H54 (cell line): ENCODE measurements around the gene RASGRP2.

ENCODE experiments used
- DNase-seq: peaks from one replicate; pipeline ENCODE4 v3.0.0; 2011; ENCODE audit warnings: low spot score, mixed read lengths; ENCODE audit not compliant: insufficient read length
- FAIRE-seq: peaks from 3 replicates; lab custom pipeline; 2011; peaks lifted over from hg19 to GRCh38; lab: Jason Lieb, UNC
- POLR2A ChIP-seq: IDR thresholded peaks from 2 replicates; pipeline ENCODE4 v1.6.1; 2011; ENCODE audit warnings: low read depth, mild to moderate bottlenecking, low read length

Gene RASGRP2

GRCh38 chr11:64777449-64778222, 33.7 kb upstream of the RASGRP2 start:
- FAIRE-seq, result no peak
- peak; percentile 88 for DNase-seq
- peak; percentile 51 for TF ChIP-seq POLR2A

DNA sequence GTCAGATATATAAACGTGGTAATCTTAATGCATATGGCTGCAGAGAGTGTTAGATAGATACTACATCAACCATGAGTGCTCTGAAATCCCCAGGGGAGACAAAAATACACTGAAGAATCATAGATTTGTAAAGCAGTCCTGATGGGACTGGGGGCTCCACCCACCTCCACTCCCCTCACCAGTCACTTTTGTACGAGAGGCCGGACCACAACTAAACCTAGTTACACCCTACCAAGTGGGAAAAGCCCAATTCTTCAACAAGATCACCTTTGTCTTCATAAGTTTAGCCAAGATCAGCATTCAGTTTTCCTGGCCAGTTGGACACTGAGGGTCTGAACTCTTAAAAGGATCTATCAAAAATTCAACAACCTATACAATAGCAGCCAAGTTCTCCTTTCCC, 32.9 kb upstream of the RASGRP2 start:
- no peak for DNase-seq
- no peak for FAIRE-seq
- TF ChIP-seq POLR2A, result no peak

DNA sequence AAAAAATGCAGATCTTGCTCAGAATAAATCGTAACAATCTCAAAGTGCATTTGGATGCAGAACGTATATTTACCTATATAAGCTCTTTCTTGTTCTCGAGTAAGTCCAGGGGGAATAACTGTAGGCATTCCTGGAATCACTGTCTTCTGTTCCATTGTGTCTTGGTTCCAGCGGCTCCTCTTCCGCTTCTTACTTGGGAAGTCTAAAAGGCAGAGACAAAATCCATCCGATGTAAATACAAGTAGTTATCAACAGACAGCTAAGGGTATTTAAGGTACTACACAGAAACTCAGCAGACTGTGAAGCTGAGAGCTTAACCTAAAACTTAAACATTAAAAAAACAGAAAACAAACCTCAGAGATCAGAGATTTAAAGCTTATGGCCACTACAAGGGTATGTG, 32.5 kb upstream of the RASGRP2 start:
- FAIRE-seq (no peak), DNase-seq (no peak)
- TF ChIP-seq POLR2A, result no peak

DNA sequence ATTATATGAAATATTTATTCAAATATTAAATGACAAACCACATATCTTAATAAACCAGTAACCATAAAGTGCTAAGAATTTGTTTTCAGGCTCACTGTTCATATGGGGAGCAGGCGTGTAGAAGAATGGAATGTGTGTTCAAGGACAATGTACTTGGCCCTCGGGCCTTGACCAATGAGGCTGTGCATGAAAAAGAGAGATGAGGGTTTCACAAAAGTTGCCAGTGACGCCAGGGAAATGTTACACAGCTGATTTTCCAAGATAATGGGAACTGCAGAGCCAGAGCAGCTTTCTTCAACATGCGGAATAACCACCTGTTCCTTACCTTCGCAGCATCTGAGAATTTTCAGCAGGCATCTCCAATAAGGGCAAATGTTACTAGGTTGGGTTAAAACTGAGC, 30.2 kb upstream of the RASGRP2 start:
- DNase-seq (no peak), FAIRE-seq (no peak)
- no peak for TF ChIP-seq POLR2A

DNA sequence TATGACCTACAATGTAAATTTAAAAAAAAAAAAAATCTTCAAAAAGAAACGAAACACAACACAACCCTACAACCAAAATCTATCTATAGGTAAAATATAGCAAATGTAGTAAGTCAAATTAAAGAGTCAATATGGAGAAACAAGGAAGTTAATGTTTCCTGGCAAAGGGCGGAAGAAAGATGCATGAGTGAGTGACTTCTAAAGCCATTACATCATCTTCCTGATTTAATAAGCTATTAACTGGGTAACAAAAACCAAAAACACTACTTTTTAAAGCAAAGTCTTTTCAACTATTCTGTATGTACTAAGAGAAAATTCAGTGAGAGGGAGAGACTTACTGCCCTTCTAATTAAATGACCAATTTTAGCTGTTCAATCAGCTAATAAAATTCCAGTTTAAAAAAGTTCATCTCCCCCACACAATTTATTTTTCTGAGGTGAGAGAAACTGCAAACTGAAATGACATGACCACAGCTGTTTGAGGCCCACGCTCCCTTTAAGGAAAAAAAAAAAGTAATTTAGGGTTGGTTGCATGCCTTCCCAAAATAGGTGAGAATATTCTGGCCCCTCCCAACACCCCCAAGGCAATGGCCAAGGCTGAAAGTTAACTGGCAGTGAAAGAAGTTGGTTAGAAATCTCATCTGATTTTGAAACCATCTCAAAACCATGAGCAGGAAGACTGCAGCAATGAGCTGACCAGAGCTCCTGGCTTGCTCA, 28.5 kb upstream of the RASGRP2 start:
- no peak for FAIRE-seq
- no peak for TF ChIP-seq POLR2A
- no peak for DNase-seq

GRCh38 chr11:64771861-64772260, 27.9 kb upstream of the RASGRP2 start:
- TF ChIP-seq POLR2A, result no peak
- FAIRE-seq, result no peak
- no peak for DNase-seq

DNA sequence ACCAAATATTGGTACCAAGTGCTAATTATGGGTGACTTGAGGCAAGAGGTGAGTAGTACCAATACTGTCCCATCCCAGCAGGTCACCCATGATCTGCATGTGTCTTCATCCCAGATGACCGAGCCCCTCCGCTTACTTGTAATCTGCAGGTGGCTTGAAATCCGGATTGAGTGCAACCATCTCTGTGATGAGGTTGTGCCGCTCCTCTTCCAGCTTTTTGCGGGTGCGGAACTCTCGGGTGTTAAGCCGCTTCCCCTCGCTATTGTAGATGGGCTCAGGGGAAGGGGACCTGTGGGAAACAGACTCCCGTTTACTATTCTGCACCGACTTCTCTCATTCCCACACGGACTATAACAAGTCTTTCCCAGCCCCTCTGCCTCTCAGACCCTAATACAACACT, 26.2 kb upstream of the RASGRP2 start:
- FAIRE-seq (no peak), DNase-seq (no peak)

GRCh38 chr11:64769283-64769682, 25.3 kb upstream of the RASGRP2 start:
- no peak for TF ChIP-seq POLR2A
- DNase-seq (no peak), FAIRE-seq (no peak)

More for the DNA sequence above, 26.2 kb upstream of the RASGRP2 start:
- no peak for TF ChIP-seq POLR2A

- FAIRE-seq (no peak), DNase-seq (no peak)
- TF ChIP-seq POLR2A, result no peak
These were observed 24.4 kb upstream of the RASGRP2 start for GRCh38 chr11:64768300-64768694.

DNA sequence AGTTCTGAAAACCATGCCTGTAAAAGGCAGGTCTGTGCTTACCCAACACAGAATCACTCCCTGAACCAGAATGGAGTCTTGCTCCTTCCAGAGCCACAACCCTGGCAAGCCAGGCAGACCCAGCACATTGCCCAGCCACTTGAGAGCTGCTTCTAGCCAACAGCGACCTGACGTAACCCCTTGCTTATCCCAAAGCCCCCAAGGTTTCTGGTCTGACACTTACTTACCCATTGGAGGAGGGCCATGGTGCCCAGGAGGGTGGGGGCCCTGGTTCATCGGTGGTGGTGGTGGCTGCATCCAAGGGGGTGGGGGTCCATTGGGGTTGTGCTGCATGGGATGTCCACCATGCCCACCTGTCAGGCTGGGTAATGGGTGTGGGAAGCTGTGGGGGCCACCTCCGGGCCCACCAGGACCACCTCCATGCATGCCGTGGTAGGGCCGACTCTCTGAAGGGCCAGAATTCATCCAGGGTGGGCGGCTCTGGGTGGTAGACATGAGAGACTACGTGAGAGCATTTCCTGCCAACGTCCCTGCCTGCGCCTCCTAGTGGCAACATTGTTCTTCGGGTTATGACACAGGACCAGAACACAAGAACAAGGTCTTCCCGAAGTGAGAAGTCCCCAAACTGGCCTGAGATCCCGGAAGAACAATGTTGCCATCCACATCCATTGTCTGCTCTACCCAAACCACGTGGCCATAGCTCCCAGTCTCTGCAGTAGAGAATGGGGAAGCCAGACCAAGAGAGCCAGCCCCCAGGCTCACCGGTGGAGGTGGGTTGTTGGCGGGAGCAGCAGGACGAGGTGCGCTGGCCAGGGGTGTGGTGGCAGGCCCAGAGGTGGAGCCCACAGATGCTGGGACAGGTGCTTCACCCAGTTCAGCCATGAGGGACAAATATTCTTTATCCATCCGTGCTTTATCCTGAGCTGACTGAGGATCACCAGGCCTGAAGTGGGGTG, 23.7 kb upstream of the RASGRP2 start:
- DNase-seq, result no peak
- no peak for TF ChIP-seq POLR2A
- no peak for FAIRE-seq

DNA sequence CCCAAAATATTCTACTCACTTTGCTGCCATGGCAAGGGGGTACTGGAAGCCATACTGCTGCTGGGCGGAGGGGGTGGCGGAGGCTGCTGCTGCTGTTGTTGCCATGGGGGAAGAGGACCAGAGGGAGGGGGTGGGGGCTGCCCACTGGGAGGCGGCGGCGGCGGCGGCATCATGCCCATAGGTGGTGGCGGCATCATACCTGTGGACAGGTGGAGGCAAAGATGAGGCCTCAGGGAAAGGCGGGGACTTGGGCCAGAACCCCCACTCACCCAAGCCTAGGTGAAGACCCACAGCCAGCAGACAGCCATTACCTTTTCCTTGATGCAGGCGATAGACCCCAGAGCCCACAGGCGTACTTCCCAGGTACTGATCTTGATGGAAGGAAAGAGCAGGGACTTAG, 22.9 kb upstream of the RASGRP2 start:
- no peak for TF ChIP-seq POLR2A
- DNase-seq (no peak), FAIRE-seq (no peak)

DNA sequence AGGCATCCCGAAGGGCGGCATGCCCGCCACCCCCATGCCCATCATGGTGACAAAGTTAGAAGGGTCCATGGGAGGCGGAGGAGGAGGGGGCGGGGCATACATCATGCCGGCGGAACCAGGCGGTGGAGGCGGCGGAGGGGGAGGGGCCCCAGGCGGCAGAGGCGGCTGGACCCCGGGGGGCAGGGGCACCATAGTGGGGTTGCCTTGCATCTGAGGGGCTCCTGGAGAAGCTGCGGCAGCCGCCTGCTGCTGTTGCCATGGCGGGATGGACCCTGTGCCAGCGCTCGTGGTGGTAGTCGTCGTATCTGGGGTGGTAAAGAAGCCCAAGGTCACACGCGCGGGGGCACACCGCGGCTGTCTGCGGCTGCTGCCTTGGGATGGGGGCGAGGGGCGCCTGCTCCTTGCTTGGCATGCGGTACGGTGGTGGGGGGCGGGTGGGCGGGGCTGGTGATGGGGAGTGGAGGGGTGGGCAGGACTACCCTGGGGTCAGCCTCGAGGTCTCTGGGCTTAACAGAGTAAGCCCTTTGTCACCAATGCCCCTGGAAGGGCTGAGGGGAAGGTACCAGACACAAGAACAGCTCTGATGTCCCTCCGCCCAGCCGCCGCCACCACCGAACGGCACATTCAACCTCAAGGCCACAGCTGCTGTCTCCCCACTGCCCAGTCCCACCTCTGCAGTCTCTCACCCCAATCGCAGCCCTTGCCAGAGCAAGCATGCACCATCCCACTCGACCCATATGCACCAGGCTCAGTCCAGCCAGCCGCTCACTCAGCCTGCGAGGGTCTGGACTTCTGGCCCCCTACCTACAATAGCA, 22.1 kb upstream of the RASGRP2 start:
- no peak for FAIRE-seq
- no peak for TF ChIP-seq POLR2A
- no peak for DNase-seq

- TF ChIP-seq POLR2A, result no peak
- DNase-seq (no peak), FAIRE-seq (no peak)
These were observed 21.4 kb upstream of the RASGRP2 start for GRCh38 chr11:64765291-64765850.
